Measurements from ENCODE around the gene FAM184A. TPM values are rescaled to one million over a fixed set of nuclear protein-coding genes. Genes with fewer than 3 reads are reported as not detected.
A peak's percentile ranks its signal among the peaks of the same experiment; 100 is the strongest.

FAM184A gene
- total and polyA plus RNA-seq, 5 experiments from 2014 or later, result 0.51 to 5.3 (median 2.2) TPM

DNA sequence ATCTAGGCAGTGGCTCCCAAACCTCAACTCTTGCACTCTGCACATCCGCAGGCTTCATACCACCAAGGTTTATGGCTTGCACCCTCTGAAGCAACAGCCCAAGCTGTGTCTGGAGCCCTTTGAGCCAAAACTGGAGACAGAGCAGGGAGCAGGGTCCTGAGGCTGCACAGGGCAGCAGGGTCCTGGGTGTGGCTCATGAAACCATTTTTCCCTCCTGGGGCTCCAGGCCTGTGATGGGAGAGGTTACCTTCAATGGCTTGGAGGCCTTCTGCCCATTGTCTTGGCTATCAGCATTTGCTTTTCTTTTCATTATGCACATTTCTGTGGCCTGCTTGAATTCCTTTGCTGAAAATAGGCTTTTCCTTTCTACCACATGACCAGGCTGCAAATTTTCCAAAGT, 6.3 kb upstream of the FAM184A start:
- POLR2A ChIA-PET, result no interaction called here
- peaks cover 0 to 7% (median 4%) of the 10 kb centered on the region in 5 donors for H3K27me3 Mint-ChIP-seq

DNA sequence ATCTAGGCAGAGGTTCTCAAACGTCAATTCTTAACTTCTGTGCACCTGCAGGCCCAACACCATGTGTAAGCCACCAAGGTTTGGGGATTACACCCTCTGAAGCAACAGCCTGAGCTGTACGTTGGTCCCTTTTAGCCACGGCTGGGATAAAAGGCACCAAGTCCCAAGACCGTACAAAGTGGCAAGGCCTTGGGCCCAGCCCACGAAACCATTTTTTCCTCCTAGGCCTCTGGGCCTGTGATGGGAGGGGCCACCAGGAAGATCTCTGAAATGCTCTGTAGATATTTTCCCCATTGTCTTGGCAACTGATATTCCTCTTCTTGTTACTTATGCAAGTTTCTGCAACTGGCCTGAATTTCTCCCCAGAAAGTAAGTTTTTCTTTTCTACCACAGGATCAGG, 4.5 kb upstream of the FAM184A start:
- Mint-ChIP-seq H3K27me3 (peaks cover 0 to 10% (median 2%) of the 10 kb centered on the region in 5 donors), H3K4me1 (peaks cover 5 to 9% (median 8%) of the 10 kb centered on the region in 4 donors), H3K9me3 (peaks cover 0 to 15% (median 11%) of the 10 kb centered on the region in 9 donors), H3K36me3 (peaks cover 0 to 10% (median 8%) of the 10 kb centered on the region in 3 donors), H3K27ac (no peak overlapping the region), H3K4me3 (no peak overlapping the region)
- POLR2A ChIA-PET, result no interaction called here
- no peak for ATAC-seq
- DNase-seq, result no peak

More for the DNA sequence above, 6.3 kb upstream of the FAM184A start:
- Mint-ChIP-seq H3K27ac (no peak overlapping the region), H3K4me3 (no peak overlapping the region), H3K36me3 (peaks cover 0 to 13% (median 8%) of the 10 kb centered on the region in 3 donors), H3K9me3 (peaks cover 0 to 15% (median 11%) of the 10 kb centered on the region in 9 donors), H3K4me1 (no peaks in the 10 kb centered on the region)
- ATAC-seq (no peak), DNase-seq (no peak)

DNA sequence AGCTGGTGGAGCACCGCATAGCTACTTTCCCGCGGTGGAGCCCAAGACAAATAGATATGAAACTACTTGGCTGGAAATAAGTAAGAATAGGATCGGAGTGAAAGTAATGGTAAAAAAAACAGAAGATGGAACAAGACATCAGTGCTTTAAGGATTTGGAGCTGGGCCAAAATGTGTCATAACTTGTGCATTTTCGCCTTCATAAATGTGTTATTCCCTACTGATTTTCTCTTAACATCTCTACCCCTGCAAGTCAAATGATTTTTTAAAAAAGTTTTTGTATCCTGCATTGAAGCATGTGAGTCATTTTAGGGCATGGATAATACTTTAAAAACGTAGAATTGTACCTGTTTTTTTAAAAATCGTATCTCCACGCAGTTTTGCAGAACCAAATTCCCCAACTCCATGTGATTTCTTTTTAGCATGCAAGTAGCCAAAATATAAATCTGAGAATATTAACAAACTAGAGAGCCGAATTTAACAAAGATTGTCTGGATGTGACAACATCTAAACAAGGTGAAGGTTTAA, 882 bp upstream of the FAM184A start:
- H3K36me3 Mint-ChIP-seq, result peaks cover 0 to 10% (median 8%) of the 10 kb centered on the region in 3 donors
- H3K4me1 Mint-ChIP-seq, result peaks cover 17 to 34% (median 30%) of the 10 kb centered on the region in 4 donors
- ATAC-seq (no peak), DNase-seq (no peak)
- H3K27ac Mint-ChIP-seq, result peak overlapping the region; percentile 83 to 98 (median 92)
- H3K4me3 Mint-ChIP-seq, result peak overlapping the region; percentile 71 to 96 (median 94)
- H3K27me3 Mint-ChIP-seq, result peaks cover 0 to 5% (median 0%) of the 10 kb centered on the region in 5 donors
- POLR2A ChIA-PET, result interaction anchor here (1.1 kb wide), 1 partner anchor 185 kb away, joined by 3 read pairs; no protein-coding TSS in a partner anchor
- H3K9me3 Mint-ChIP-seq, result peaks cover 0 to 15% (median 11%) of the 10 kb centered on the region in 9 donors

DNA sequence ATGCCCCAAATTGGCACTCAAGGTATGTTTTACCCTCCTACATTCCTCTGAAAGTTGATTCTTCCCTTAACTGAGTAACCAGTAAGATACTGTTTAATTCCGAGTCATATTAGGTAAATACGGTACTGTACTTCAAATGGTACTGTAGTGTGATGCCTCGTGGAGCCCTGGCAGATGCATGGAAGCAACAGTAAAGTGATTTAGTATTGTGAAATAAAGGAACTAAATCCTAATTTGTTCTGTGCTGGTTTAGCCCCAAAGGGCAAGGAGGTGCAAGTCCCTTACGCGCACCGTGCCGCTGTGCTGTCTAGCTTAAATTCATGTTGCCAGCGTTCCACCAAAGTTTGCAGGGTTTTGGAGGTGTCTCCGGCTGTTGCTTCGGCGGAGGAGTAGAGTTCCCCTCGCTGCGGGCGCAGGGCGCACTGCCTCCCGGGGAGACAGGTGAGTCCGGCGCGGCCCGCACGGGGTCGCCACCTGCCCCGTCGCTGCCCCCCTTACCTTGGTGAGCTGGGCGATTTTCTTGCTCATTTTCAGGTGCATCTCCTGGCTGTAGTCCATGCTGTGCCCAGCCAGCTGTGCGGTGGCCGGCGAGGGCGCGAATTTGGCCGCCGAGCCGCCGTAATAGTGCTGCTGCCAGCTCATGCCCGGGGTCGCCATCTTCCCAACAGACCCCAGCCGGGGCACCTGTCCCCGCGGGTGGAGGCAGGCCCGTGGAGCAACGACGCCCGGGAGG, 655 bp downstream of the FAM184A start:
- peaks cover 0 to 5% (median 0%) of the 10 kb centered on the region in 9 donors for H3K9me3 Mint-ChIP-seq
- H3K27ac Mint-ChIP-seq, result peak overlapping the region; percentile 66 to 94 (median 88)
- H3K4me1 Mint-ChIP-seq, result peaks cover 28 to 44% (median 37%) of the 10 kb centered on the region in 4 donors
- peak overlapping the region; percentile 70 to 91 (median 84) for H3K4me3 Mint-ChIP-seq
- ATAC-seq (peak; percentile 45 to 49), DNase-seq (peak; percentile 29 to 77 (median 54))
- peaks cover 0 to 5% (median 0%) of the 10 kb centered on the region in 5 donors for H3K27me3 Mint-ChIP-seq
- POLR2A ChIA-PET, result interaction anchor here (0.6 to 1.3 kb wide), 4 partner anchors 21 to 189 kb away, joined by 3 to 6 read pairs (median 3); partner anchors contain the start of gene ASF1A
- peaks cover 0 to under 1% (median 0%) of the 10 kb centered on the region in 3 donors for H3K36me3 Mint-ChIP-seq

DNA sequence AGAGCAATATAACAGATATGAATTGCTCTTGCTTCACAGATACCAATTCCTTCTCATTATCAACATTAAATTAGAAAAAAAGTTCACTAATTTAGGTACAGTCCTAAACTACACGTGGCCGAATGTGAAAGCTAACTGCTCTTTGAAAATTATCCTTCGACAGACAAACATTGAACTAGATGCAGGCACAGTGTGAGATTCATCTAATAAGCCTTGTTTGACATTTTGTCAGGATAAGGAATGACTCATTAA, 1.1 kb downstream of the FAM184A start:
- ATAC-seq, result no peak

DNA sequence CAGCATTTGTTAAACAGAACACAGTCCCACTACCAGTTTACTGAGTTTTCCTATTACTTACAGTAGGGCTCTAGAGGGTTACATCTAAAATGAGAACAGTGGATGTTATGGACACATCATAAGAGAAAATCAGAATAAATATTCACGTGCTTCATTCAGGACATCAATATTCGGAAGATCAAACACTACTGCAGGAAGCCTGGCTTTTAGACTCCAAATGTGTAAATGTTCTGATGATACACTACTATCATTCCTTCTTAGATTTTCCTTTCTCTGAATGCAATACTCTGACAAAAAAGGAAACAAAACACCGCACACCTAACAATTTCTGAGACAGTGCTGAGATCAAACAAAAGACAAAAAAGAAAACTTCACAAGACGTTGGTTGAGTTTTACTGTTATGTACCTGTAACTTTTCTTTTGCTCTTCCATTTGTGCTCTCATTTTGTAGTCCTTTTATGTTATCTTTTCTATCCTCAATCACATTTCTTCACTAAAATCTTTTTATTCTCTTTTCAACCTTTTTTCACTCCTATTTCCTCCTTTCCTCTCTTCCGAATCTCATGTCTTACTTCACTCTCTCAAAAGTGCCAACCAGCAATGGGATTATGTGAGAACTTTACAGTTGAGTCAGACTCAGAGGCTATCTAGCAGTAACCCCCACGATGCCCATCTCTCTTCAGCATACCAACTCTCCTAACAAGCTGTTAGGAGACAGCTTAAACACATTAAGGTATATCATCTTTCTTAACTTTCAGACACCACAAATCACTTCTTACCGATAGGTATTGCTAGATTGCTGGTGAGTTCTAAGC, 1.7 kb downstream of the FAM184A start:
- H3K36me3 Mint-ChIP-seq, result no peaks in the 10 kb centered on the region
- POLR2A ChIA-PET, result no interaction called here
- peak overlapping the region; percentile 66 to 94 (median 88) for H3K27ac Mint-ChIP-seq
- H3K4me1 Mint-ChIP-seq, result peaks cover 28 to 44% (median 37%) of the 10 kb centered on the region in 4 donors
- H3K27me3 Mint-ChIP-seq, result peaks cover 0 to 5% (median 0%) of the 10 kb centered on the region in 5 donors
- H3K9me3 Mint-ChIP-seq, result no peaks in the 10 kb centered on the region
- DNase-seq, result peak in 4 of 10 donors; percentile 17 to 74 (median 64)
- peak; percentile 31 to 51 for ATAC-seq
- H3K4me3 Mint-ChIP-seq, result peak overlapping the region; percentile 70 to 91 (median 84)

More for the DNA sequence above, 1.1 kb downstream of the FAM184A start:
- DNase-seq, result no peak
- Mint-ChIP-seq H3K36me3 (no peaks in the 10 kb centered on the region), H3K9me3 (peaks cover 0 to 4% (median 0%) of the 10 kb centered on the region in 9 donors), H3K4me1 (peaks cover 28 to 44% (median 37%) of the 10 kb centered on the region in 4 donors), H3K27ac (peak overlapping the region; percentile 66 to 94 (median 88)), H3K27me3 (peaks cover 0 to 5% (median 0%) of the 10 kb centered on the region in 5 donors), H3K4me3 (peak overlapping the region; percentile 70 to 91 (median 84))
- POLR2A ChIA-PET, result interaction anchor here (1.3 kb wide), 1 partner anchor 183 kb away, joined by 6 read pairs; the partner anchor contains the start of gene ASF1A

DNA sequence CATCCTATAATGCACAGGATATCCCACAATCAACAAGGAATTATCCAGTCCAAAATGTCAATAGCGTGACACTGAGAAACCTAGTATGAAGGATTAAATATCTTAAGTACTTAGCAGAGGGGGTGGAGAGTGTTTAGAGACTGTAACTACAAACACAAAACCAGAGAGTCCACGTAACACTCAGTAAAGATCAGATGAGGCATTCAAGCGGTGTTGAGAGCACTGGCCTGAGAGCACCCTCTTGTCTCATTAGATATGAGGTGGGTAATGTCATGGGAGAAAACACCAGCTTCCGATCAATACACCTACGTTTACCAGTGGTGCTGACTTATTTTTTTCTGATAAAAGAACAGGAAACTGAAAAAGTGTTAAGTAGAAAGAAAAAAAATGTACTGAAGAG, 2.3 kb downstream of the FAM184A start:
- POLR2A ChIA-PET, result no interaction called here
- no peaks in the 10 kb centered on the region for H3K36me3 Mint-ChIP-seq
- peak; percentile 8 to 37 for ATAC-seq

DNA sequence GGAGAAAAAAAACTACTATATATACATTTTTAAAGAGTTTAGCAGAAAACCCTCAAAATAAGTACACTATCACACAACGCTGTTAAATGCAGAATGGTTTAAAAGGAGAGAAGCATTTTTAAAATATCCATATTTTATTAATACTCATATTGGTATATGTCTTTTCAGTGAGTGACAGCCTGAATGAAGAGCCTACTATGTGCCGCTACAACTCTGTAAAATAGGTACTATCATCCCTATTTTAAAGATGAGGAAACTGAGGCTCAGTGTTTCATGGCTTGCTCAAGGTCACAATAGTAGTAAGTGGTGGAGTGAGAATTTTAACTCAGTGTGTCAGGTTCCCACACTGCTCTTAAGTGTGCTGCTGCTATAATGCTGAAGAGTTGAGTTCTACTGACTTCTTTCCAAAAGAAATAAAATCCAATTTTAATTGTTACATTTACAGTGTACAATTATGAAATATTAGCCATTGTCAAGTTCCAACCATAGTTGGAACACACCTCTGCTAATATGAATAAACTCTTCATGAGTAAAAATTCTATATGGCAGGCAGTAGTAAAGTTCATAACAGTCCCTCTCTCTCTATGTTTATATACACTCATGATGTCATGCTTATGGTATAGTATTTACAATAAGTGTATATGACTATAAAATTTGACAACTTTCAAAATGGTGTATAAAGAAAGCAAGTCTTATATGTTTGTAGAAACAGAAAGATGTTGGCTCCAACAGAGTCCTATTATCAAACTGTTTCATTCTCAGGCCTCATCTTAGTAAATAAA, 3.1 kb downstream of the FAM184A start:
- POLR2A ChIA-PET, result no interaction called here
- peak overlapping the region in 7 of 10 donors; percentile 13 to 91 (median 84) for H3K4me3 Mint-ChIP-seq
- ATAC-seq, result no peak
- no peaks in the 10 kb centered on the region for H3K9me3 Mint-ChIP-seq
- no peaks in the 10 kb centered on the region for H3K36me3 Mint-ChIP-seq
- H3K27me3 Mint-ChIP-seq, result peaks cover 0 to 5% (median 0%) of the 10 kb centered on the region in 5 donors
- peak overlapping the region in 9 of 10 donors; percentile 66 to 94 (median 87) for H3K27ac Mint-ChIP-seq
- peaks cover 28 to 44% (median 37%) of the 10 kb centered on the region in 4 donors for H3K4me1 Mint-ChIP-seq
- no peak for DNase-seq

More for the DNA sequence above, 2.3 kb downstream of the FAM184A start:
- Mint-ChIP-seq H3K27ac (peak overlapping the region; percentile 66 to 94 (median 88)), H3K4me1 (peaks cover 28 to 44% (median 37%) of the 10 kb centered on the region in 4 donors), H3K4me3 (peak overlapping the region; percentile 70 to 91 (median 84)), H3K27me3 (peaks cover 0 to 5% (median 0%) of the 10 kb centered on the region in 5 donors), H3K9me3 (no peaks in the 10 kb centered on the region)
- peak in 1 of 10 donors; percentile 27 for DNase-seq

DNA sequence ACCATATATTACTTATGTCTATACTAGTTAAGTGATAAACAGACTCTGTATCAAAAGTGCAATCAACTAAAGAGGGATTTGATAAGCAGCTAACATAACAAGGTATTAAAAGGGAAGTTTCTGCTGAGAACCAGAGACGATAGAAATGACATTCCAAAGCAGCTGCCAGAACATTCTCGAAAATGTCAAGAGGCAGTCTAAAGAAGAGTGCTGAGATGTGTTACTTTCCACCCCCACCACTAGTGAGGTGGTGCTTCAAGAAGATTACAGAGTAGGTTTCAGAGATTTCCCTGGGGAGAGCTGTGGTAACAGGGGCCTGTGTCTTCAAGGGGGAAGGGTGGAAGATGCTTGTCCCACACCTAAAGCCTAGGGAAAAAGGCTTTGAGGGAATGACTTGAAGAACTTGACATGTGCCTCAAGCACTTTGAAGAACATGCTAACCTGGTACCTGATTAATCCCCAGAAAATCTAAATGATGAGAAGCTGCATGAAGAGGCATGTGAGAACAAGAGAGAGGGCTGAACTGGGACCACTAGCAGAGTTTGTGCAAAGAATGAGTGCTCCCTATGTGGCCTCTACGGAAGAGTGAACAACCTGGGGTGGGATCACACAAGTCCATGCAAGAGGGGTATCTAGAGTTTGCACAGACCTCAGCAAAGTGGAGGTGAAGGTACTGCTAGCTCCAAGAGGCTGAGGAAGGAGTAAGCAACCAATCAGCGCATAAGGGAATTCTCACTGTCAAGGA, 5.0 kb downstream of the FAM184A start:
- peak overlapping the region in 2 of 10 donors; percentile 23 to 48 for H3K27ac Mint-ChIP-seq
- DNase-seq (no peak), ATAC-seq (no peak)
- POLR2A ChIA-PET, result no interaction called here
- H3K4me3 Mint-ChIP-seq, result peak overlapping the region in 1 of 10 donors; percentile 2
- H3K4me1 Mint-ChIP-seq, result peaks cover 22 to 35% (median 29%) of the 10 kb centered on the region in 4 donors
- H3K36me3 Mint-ChIP-seq, result no peaks in the 10 kb centered on the region
- H3K27me3 Mint-ChIP-seq, result peaks cover 0 to 3% (median 0%) of the 10 kb centered on the region in 5 donors
- no peaks in the 10 kb centered on the region for H3K9me3 Mint-ChIP-seq

DNA sequence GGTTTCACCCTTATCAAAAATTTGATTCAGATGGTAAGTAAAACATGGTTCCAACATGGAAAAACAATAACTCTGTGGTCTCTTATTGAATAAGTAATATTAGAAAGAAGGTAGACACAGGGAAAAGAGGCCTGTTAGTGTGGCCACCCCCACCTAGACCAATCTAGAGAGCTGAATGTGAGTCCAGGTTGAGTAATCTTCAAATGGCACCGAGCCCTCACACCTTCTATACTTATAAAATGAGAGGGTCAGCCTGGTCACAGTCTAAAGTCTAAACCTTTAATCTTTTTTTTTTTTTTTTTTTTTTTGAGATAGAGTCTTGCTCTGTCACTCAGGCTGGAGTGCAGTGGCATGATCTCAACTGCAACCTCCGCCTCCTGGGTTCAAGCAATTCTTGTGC, 6.9 kb downstream of the FAM184A start:
- Mint-ChIP-seq H3K27me3 (no peaks in the 10 kb centered on the region), H3K4me1 (peaks cover 10 to 25% (median 18%) of the 10 kb centered on the region in 4 donors), H3K36me3 (no peaks in the 10 kb centered on the region), H3K4me3 (no peak overlapping the region), H3K9me3 (no peaks in the 10 kb centered on the region), H3K27ac (no peak overlapping the region)
- POLR2A ChIA-PET, result interaction anchor here (0.7 kb wide), 1 partner anchor 22 kb away, joined by 3 read pairs; no protein-coding TSS in a partner anchor
- no peak for ATAC-seq
- no peak for DNase-seq

DNA sequence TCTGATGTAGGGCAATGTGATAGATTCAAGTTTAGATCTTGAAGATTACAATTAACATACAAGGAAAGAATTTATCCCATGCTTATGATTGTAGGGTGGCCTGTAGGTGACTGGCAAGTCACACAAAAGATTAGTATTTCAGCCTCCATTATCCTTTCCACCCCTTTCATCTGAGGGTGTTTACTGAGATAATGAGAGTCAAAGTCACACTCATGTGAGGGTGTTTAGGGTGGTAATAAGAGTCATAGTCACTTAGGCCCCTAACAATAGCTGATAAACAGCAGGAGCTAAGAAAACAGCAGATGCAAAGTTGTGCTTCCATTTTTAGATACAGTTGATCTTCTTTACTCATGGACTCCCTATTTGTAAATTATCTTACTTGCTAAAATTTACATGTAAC, 11.4 kb downstream of the FAM184A start:
- POLR2A ChIA-PET, result no interaction called here
- Mint-ChIP-seq H3K27ac (no peak overlapping the region), H3K9me3 (no peaks in the 10 kb centered on the region), H3K27me3 (no peaks in the 10 kb centered on the region), H3K4me3 (no peak overlapping the region), H3K4me1 (no peaks in the 10 kb centered on the region), H3K36me3 (no peaks in the 10 kb centered on the region)
- ATAC-seq (no peak), DNase-seq (no peak)

Data from naive thymus-derived CD8-positive, alpha-beta T cell (primary cell).